HG02884 (cell line): ENCODE results near the gene SLC22A23.

Source experiments
- ATAC-seq: cut with Tn5 transposase; IDR thresholded peaks from one replicate; pipeline ENCODE4 v1.9.1; 2021; ENCODE audit warnings: mild to moderate bottlenecking, moderate library complexity; ENCODE audit not compliant: unreplicated experiment

The SLC22A23 gene

GRCh38 chr6:3273707-3274521 is 182.9 kb downstream of the SLC22A23 start:
- no peak for ATAC-seq

DNA sequence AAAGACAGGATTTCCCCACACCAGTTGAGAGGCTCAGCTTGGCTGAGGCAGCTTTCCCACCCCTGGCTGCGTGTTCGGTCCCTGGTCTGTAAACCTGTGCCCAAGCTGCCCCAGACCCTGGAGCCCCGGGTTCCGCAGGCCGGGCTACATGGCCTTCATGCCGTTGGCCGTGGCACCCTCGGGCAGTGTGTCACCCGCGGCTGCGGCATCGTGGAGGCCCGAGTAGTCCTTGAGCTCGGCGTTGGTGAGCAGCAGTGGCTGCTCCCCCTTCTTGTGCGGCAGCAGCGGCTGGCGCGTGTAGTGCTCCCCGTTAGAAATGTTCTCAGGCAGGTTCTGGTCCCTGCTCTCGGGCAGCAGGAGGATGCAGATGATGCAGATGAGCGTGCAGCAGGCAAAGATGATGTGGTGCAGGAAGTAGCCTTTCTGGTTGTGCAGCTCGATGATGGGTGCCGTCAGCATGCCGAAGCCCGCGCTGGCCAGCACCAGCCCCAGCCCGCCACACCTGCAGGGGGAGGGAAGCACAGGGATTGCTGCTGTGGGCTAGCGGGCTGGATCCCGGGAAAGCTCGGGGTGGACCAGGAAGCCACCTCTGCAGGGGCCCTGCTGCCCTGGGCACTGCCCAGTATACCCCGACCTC is 183.8 kb downstream of the SLC22A23 start:
- ATAC-seq = no peak

GRCh38 chr6:3271756-3272155 is 185.1 kb downstream of the SLC22A23 start:
- ATAC-seq = no peak

DNA sequence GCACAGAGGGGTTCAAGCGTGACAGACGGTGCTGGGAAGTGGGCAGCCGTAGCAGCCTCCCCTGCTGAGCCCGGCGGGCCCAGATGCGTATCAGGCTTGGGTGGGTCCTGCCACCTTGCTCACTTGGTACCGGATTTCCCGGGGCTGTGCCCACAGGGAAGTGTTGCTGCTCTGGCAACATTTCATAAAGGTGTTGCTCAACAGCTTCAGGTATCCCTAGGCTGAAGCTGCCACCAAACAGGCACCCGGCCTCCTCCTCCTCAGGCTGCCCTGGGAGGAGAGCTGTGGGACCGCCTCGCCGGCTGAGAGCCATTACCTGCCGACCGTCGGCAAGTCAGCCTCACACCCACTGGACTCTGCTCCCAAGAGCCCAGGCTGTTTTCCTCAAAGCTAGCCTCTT is 186.6 kb downstream of the SLC22A23 start:
- no peak for ATAC-seq

- ATAC-seq = no peak
These were observed 187.4 kb downstream of the SLC22A23 start for GRCh38 chr6:3269281-3269975.

DNA sequence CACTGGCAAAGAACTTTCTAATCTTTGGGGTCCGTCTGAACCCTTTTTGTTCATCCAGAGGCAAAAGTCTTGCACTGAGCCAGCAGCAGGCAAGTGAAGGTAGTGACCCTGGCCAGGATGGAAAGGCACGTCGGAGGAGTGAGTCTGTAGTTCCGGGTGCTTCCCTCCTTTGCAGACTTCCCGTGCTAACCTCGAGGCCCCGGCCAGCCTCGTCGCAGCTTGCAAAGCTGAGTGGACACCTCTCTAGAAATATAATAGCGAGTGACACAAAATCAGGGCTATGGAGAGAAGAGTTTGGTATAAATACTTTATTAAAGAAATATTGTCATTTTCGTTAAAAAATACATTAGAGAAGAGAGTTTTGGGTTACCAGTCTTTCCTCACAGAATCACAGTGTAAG is 188.2 kb downstream of the SLC22A23 start:
- ATAC-seq = no peak

- ATAC-seq = no peak
These were observed 189.7 kb downstream of the SLC22A23 start for GRCh38 chr6:3267162-3267561.

- ATAC-seq = no peak
These were observed 190.7 kb downstream of the SLC22A23 start for GRCh38 chr6:3266170-3266569.

DNA sequence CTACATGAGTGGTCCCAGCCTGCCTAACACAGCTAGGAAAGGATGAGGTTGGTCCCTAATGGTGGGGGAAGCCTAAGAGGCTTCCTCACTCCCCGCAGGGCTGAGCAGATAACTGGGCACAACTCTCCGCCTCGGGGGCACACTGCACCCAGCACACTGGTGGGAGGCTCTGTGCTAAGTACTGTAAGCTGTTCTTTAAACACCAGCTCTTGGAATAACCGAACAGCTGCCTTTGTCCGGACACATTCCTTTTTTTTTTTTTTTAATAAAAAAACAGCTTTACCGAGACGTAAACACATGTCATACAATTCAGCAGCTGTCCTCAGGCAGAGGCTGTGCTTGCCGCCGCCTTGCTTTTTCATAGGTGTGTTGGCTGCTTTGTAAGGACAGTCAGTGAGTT is 191.2 kb downstream of the SLC22A23 start:
- no peak for ATAC-seq

- no peak for ATAC-seq
These were observed 192.5 kb downstream of the SLC22A23 start for GRCh38 chr6:3264356-3264755.

- no peak for ATAC-seq
These were observed 193.8 kb downstream of the SLC22A23 start for GRCh38 chr6:3263096-3263495.

GRCh38 chr6:3261921-3262320 is 194.9 kb downstream of the SLC22A23 start:
- no peak for ATAC-seq

GRCh38 chr6:3261518-3261820 is 195.4 kb downstream of the SLC22A23 start:
- no peak for ATAC-seq

DNA sequence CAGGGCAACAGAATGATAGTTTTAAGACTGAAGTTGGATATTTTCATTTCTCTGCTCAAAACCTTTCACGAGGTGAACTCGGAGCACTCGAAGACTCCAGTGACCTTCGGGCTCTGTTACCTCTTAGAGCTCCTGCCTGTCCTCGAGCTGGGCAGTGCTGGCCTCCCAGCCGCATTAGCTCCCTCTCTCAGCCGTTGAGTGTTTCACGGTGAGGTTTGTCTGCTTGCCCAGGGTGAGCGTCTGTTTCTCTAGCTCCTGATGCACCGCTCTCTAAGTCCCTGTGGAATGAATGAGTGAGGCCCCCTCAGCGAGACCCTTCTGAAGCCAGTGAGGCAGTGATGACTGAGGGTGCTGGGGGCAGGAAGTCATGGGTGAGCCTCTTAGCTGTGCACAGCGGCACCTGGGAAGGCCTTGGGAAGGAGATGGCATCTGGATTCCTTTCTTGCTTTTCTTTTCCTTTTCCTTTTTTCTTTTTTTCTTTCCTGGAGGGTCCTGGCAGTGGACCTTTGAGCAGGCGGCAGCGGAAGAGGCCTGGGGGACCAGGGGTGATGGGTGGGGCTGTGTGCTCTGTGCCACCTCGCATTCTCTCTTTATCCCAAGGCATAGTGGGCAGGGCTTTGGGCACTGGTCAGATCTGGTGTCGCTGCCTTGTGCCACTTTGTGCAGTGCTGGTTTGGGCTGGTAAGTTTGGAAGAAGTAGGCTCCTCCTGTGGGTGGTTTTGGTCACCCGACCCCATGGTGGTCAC is 195.9 kb downstream of the SLC22A23 start:
- ATAC-seq = no peak

- ATAC-seq = no peak
These were observed 196.6 kb downstream of the SLC22A23 start for GRCh38 chr6:3260296-3260695.

GRCh38 chr6:3259491-3259958 is 197.3 kb downstream of the SLC22A23 start:
- ATAC-seq = peak; percentile 29

GRCh38 chr6:3258720-3259490 is 197.9 kb downstream of the SLC22A23 start, which contains the start of gene PSMG4:
TSS of gene PSMG4 (plus strand) at chr6:3258947. CDS start at chr6:3259023, 76 bp downstream.
- peak; percentile 63 for ATAC-seq

DNA sequence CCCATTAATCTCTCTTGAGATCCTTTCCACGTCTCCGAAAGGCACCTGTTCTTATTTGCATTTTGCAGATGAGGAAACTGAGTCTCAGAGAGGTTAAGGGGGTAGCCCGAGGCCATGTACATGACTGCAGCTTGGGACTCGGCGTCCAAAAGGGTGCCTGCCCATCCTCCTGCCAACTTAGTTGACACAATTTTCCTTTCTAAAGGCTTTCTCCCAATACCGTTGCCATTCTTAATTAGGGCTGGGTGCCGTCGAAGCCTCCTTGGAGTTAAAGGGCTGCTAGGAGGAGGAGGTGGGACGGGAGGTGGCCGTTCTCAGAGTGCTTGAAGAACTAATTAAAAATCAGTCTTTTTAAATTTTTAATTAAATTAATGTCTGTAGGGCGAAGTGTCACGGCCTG is 198.6 kb downstream of the SLC22A23 start:
- no peak for ATAC-seq

DNA sequence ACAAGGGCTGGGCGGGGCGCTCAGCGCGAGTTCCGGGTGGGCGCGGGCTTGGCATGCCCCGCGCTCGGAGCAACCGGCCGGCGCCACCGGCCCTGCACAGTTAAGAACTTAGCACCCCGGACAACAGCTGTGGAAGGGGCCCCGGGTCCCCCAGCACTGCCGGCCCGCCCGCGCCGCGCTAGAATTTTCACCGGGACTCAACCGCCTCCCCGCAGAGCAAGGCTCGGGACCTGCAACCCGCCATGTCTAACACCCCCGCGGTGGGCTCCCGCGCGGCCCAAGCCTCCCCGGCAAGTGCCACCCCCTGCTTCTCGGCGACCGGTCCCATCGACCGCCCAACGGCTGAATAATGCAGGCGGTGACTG is 203.3 kb downstream of the SLC22A23 start:
- ATAC-seq = no peak

GRCh38 chr6:3252861-3253596 is 203.8 kb downstream of the SLC22A23 start:
- no peak for ATAC-seq
